ENCODE data around the gene ARFRP1.

DNA sequence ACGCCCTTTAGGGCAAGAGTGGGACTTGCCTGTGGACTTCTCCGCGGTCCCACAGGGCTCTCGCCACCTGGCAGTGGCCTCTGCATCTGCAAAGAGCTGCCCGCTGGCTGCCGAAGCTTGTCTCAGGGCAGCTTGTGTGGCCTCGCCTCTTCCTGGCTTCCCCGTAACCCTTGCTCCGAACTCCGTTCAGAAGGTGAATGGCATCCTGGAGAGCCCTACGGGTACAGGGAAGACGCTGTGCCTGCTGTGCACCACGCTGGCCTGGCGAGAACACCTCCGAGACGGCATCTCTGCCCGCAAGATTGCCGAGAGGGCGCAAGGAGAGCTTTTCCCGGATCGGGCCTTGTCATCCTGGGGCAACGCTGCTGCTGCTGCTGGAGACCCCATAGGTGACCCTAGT lies 46.7 kb downstream of the ARFRP1 start:
- TF ChIP-seq CTCF (IDR thresholded peaks at IDR 0.05), result no peak
- no peak for TF ChIP-seq POLR2A (IDR thresholded peaks at IDR 0.05)

Data from right lobe of liver (tissue), 4 donors.